Activated T-cell treated with anti-CD3 and anti-CD28 coated beads, Interleukin-2, amount 50 U/mL, for 72 hours (primary cell): ENCODE results near the gene SLC38A2. TPM values are rescaled to one million over a fixed set of nuclear protein-coding genes. Genes with fewer than 3 reads are reported as not detected.

Source experiments
- ATAC-seq, 2 donors: fragments of 150-1000 bp; cut with Tn5 transposase; replicated peaks in 1 of 2; 2 replicates each; pipeline ENCODE4 v1.10.0; 2021; ENCODE audit warnings: moderate library complexity in 2 of 2, mild to moderate bottlenecking in 1 of 2
- DNase-seq, 2 donors: peaks; one replicate each; pipeline ENCODE4 v3.0.0; 2021 to 2022; ENCODE audit warnings: mixed read lengths in 1 of 2
- H3K27ac Mint-ChIP-seq: one replicate; pipeline ENCODE4 v1.8.0; 2022; ENCODE audit warnings: mild to moderate bottlenecking, moderate library complexity, mixed read lengths
- H3K27me3 Mint-ChIP-seq: one replicate; pipeline ENCODE4 v1.8.0; 2022; ENCODE audit warnings: low read depth, mixed read lengths
- H3K36me3 Mint-ChIP-seq, 2 donors: one replicate each; pipeline ENCODE4 v1.8.0; 2022; ENCODE audit warnings: mixed read lengths in 2 of 2, mild to moderate bottlenecking in 1 of 2; ENCODE audit not compliant: insufficient read depth in 2 of 2
- H3K4me1 Mint-ChIP-seq: one replicate; pipeline ENCODE4 v1.8.0; 2022; ENCODE audit warnings: low read depth, mixed read lengths
- H3K4me3 Mint-ChIP-seq, 2 donors: one replicate each; pipeline ENCODE4 v1.8.0; 2022; ENCODE audit warnings: mild to moderate bottlenecking in 2 of 2, mixed read lengths in 2 of 2, moderate library complexity in 2 of 2
- H3K9me3 Mint-ChIP-seq, 2 donors: one replicate each; pipeline ENCODE4 v1.8.0; 2022; ENCODE audit warnings: mixed read lengths in 2 of 2
- total RNA-seq, 2 donors: library from RNA; stranded (reverse); gene quantifications; one replicate each; pipeline ENCODE4 v1.2.3, GENCODE V29; 2022

The SLC38A2 gene
- total RNA-seq, 2 donors from 2014 or later, result 481 to 496 TPM

- Mint-ChIP-seq H3K27ac (peak overlapping the region; percentile 100), H3K4me3 (peak overlapping the region; percentile 99), H3K4me1 (peaks cover 84% of the 10 kb centered on the region), H3K9me3 (no peaks in the 10 kb centered on the region), H3K36me3 (peaks cover 34 to 72% of the 10 kb centered on the region in 2 donors), H3K27me3 (no peaks in the 10 kb centered on the region)
- DNase-seq (no peak), ATAC-seq (no peak)
These were observed 3.5 kb downstream of the SLC38A2 start for GRCh38 chr12:46369095-46369473.

DNA sequence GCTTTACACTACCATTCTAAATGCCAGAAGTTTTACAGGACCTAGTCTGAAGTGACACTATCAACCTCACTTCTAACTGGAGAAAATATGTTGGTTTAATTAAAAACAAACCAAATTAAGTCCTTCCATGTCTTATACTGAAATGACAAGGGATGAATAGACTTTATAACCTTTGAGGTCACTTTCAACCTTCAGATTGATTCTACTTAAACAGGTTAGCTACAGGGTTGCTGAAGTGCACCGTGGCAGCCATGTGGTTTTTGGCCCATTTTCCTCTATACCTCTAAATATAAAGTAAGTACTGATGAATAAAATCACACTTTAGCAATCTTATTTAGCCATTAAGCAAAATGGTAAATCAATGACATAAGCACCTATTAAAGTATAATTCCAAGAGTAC lies 3.9 kb downstream of the SLC38A2 start:
- peak overlapping the region; percentile 100 for H3K27ac Mint-ChIP-seq
- ATAC-seq (no peak), DNase-seq (no peak)
- H3K4me1 Mint-ChIP-seq, result peaks cover 84% of the 10 kb centered on the region
- no peaks in the 10 kb centered on the region for H3K9me3 Mint-ChIP-seq
- H3K4me3 Mint-ChIP-seq, result peak overlapping the region; percentile 99
- peaks cover 34 to 74% of the 10 kb centered on the region in 2 donors for H3K36me3 Mint-ChIP-seq
- H3K27me3 Mint-ChIP-seq, result no peaks in the 10 kb centered on the region

- Mint-ChIP-seq H3K9me3 (no peaks in the 10 kb centered on the region), H3K36me3 (peaks cover 34 to 78% of the 10 kb centered on the region in 2 donors), H3K27me3 (no peaks in the 10 kb centered on the region), H3K4me1 (peaks cover 84% of the 10 kb centered on the region), H3K27ac (peak overlapping the region; percentile 100), H3K4me3 (peak overlapping the region; percentile 99)
- no peak for DNase-seq
- ATAC-seq, result no peak
These were observed 4.4 kb downstream of the SLC38A2 start for GRCh38 chr12:46368138-46368537.

DNA sequence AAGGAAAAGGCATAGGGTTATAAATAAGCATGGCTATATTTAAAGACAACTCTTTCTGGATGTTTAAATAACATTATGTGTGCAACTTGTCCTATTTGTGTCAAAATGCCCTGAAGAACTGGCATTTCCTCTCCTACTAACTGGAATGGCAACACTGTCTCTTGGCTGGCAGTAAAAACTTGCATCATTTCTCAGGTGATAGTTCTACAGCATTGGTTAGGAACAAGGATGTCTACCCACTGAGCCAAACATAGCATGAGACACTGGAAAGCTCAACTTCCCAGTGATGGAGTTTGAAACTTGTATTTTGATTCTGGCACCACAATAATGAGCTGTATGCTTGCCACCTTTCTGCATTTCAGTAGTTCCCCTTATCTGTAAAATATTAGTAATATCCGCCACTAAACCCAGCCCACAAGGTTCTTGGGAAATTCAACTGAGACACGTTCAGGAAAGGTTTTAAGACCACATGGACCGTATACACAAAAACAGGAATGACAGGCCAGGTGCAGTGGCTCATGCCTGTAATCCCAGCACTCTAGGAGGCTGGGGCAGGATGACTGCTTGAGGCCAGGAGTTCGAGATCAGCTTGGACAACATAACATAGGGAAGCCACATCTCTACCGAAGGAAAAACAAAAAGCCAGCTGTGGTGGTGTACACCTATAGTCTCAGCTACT lies 5.1 kb downstream of the SLC38A2 start:
- ATAC-seq, result no peak
- DNase-seq, result no peak
- Mint-ChIP-seq H3K36me3 (peaks cover 37 to 84% of the 10 kb centered on the region in 2 donors), H3K27ac (peak overlapping the region; percentile 100), H3K4me3 (peak overlapping the region; percentile 99), H3K9me3 (no peaks in the 10 kb centered on the region), H3K4me1 (peaks cover 86% of the 10 kb centered on the region), H3K27me3 (no peaks in the 10 kb centered on the region)

GRCh38 chr12:46366771-46367170 lies 5.8 kb downstream of the SLC38A2 start:
- Mint-ChIP-seq H3K36me3 (peaks cover 36 to 87% of the 10 kb centered on the region in 2 donors), H3K4me3 (peak overlapping the region; percentile 99), H3K9me3 (no peaks in the 10 kb centered on the region), H3K27me3 (no peaks in the 10 kb centered on the region), H3K27ac (peak overlapping the region; percentile 100), H3K4me1 (peaks cover 91% of the 10 kb centered on the region)
- DNase-seq (no peak), ATAC-seq (no peak)

- H3K36me3 Mint-ChIP-seq, result peaks cover 35 to 89% of the 10 kb centered on the region in 2 donors
- peak overlapping the region; percentile 31 to 66 for H3K4me3 Mint-ChIP-seq
- no peaks in the 10 kb centered on the region for H3K27me3 Mint-ChIP-seq
- peaks cover 95% of the 10 kb centered on the region for H3K4me1 Mint-ChIP-seq
- peak overlapping the region; percentile 91 for H3K27ac Mint-ChIP-seq
- DNase-seq, result no peak
- no peaks in the 10 kb centered on the region for H3K9me3 Mint-ChIP-seq
- ATAC-seq, result no peak
These were observed 6.6 kb downstream of the SLC38A2 start for GRCh38 chr12:46365951-46366379.

DNA sequence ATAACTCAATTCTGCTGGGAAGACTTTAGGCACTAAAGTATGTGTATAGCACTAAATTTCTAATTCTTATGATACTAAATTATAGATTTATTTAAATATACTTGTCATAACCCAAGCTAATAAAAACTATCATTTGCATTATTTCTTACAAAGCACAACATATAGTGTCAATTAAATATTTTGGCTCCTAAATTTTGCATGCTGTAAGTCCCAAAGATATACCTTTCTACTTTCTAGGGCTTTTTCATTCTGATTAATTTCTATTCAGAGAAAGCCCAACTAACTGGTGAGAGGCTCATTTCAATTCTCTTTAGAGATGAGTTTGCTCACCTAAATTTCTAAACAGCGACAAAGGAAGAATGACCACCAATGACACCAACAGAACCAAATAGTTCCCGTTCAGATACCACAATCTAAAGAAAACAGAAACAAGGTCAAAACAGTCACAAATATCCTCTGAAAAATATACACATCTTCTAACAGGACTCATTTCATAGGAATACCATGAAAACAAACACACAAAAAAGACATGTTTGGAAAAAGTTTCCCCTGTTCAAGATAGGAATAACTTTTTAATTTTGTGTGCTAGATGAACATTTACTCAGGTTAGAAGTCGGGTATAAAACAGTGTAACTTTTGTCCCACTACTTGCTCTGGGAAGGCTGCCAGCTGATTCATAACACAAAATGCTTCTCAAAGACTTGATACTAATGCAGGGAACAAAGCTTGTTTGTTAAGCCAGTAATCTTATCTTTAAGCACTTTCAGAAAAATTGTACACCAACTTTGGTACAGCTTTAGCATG lies 7.6 kb downstream of the SLC38A2 start:
- H3K4me3 Mint-ChIP-seq, result peak overlapping the region; percentile 5 to 66
- no peak for ATAC-seq
- H3K4me1 Mint-ChIP-seq, result peaks cover 90% of the 10 kb centered on the region
- no peaks in the 10 kb centered on the region for H3K9me3 Mint-ChIP-seq
- peak overlapping the region; percentile 91 for H3K27ac Mint-ChIP-seq
- no peaks in the 10 kb centered on the region for H3K27me3 Mint-ChIP-seq
- peaks cover 35 to 87% of the 10 kb centered on the region in 2 donors for H3K36me3 Mint-ChIP-seq
- peak in 1 of 2 donors; percentile 30 for DNase-seq

GRCh38 chr12:46364300-46364696 lies 8.3 kb downstream of the SLC38A2 start:
- no peak for ATAC-seq

DNA sequence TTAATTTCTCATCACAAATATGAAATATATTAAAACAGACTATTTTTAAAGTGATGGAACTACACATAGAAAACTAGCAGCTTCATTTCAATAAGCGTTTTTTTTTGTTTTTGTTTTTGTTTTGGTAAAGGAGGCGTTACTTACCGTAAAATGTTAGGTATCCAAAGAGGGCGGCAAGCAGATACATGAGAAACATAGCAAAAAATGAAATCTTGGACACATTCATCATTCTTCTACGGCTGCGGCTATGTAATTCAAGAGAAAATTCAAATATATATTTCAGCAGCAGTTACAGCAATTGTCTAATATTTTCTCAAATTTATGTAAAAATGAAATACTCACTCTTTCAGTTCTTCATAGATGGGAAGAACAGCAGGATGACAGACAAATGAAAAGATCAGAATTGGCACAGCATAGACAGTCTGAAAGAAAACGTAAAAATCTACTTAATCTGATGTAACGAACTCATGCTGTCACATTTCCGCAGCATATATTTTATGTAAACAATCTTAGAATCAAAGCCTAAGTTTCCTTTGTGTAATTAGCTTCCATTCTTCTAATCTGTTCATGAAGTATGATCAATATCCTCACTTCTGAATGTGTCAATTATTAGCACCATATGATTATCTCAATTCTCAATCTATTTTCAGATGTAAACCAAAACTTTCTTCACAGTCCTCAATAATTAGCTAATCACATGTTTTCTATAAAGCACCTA lies 8.8 kb downstream of the SLC38A2 start:
- H3K36me3 Mint-ChIP-seq, result peaks cover 36 to 86% of the 10 kb centered on the region in 2 donors
- DNase-seq, result no peak
- H3K9me3 Mint-ChIP-seq, result no peaks in the 10 kb centered on the region
- peak overlapping the region; percentile 85 for H3K27ac Mint-ChIP-seq
- no peaks in the 10 kb centered on the region for H3K27me3 Mint-ChIP-seq
- H3K4me1 Mint-ChIP-seq, result peaks cover 81% of the 10 kb centered on the region
- H3K4me3 Mint-ChIP-seq, result peak overlapping the region in 1 of 2 donors; percentile 52
- no peak for ATAC-seq

More at GRCh38 chr12:46364300-46364696, 8.3 kb downstream of the SLC38A2 start:
- Mint-ChIP-seq H3K27me3 (no peaks in the 10 kb centered on the region), H3K4me3 (peak overlapping the region in 1 of 2 donors; percentile 52), H3K9me3 (no peaks in the 10 kb centered on the region), H3K27ac (peak overlapping the region; percentile 62), H3K36me3 (peaks cover 35 to 87% of the 10 kb centered on the region in 2 donors), H3K4me1 (peaks cover 87% of the 10 kb centered on the region)
- no peak for DNase-seq

DNA sequence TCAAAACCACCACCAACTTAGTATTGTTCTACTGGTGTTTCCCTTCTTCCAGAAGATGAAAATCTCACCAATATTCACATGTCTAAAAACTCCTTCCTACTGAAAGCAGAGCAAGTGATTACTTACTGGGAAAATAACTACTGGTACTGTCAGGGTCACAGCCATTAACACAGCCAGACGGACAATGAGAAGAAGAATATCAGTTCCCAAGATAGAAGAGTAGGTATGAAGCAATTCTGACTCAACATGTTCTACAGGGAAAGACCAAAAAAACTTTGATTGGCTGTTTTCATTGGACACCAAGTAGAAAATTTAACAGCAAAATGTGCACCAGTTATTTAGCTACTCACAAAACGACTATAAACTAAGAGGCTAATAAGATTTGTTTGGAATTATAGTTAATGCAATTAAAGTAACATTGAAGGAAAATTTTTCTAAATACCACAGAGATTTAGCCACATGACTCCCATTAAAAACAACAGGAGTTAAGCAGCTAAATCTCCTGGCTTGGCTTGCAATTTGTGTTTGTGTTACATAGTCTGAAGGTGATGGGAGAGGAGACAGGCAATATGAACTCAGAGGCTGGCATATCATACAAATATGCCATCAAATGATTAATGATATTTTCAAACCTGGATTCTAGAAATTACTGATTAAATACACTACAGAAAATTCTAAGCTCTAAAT lies 9.5 kb downstream of the SLC38A2 start:
- ATAC-seq (no peak), DNase-seq (no peak)
- Mint-ChIP-seq H3K36me3 (peaks cover 34 to 80% of the 10 kb centered on the region in 2 donors), H3K4me1 (peaks cover 75% of the 10 kb centered on the region), H3K9me3 (no peaks in the 10 kb centered on the region), H3K4me3 (peak overlapping the region in 1 of 2 donors; percentile 48), H3K27ac (peak overlapping the region; percentile 85), H3K27me3 (no peaks in the 10 kb centered on the region)

DNA sequence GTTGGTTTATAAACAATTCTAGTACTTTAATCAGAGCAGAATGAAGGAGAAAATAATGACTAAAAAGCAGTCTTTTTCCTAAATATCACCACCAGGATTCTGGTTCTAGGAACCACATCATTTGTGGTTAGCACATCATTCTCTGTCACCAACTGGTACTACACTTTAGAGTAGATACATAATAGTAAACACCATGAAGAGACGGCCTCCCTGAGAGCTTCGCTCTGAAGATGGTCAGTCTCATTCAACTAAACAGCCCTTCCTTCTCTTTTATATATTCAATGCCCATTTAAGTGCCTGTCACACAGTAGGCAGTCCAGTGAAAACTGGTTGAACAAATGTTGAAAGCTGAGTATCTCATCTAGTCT lies 10.9 kb downstream of the SLC38A2 start:
- DNase-seq (no peak), ATAC-seq (no peak)
- Mint-ChIP-seq H3K4me1 (peaks cover 61% of the 10 kb centered on the region), H3K9me3 (no peaks in the 10 kb centered on the region), H3K4me3 (peak overlapping the region in 1 of 2 donors; percentile 51), H3K27me3 (no peaks in the 10 kb centered on the region), H3K36me3 (peaks cover 25 to 66% of the 10 kb centered on the region in 2 donors), H3K27ac (peak overlapping the region; percentile 94)

- Mint-ChIP-seq H3K9me3 (no peaks in the 10 kb centered on the region), H3K27me3 (no peaks in the 10 kb centered on the region), H3K27ac (peak overlapping the region; percentile 84), H3K4me1 (peaks cover 57% of the 10 kb centered on the region), H3K4me3 (peak overlapping the region in 1 of 2 donors; percentile 51), H3K36me3 (peaks cover 25 to 63% of the 10 kb centered on the region in 2 donors)
- ATAC-seq (no peak), DNase-seq (no peak)
These were observed 11.5 kb downstream of the SLC38A2 start for GRCh38 chr12:46360908-46361666.
